NCI-H446 treated with DMSO at 0.1 percent for 48 hours (cell line): Measurements from ENCODE around the gene JMJD1C.
"Not testable (repeated sequence)": the region's sequence is repeated elsewhere in the genome, so short reads cannot be mapped to it uniquely, and the experiment has no call there.

ENCODE experiments used
- DNase-seq: peaks from one replicate; lab custom pipeline; 2025; lab: John Stamatoyannopoulos, UW

The JMJD1C gene

GRCh38 chr10:63169624-63170023 lies 296.2 kb downstream of the JMJD1C start:
- DNase-seq, result no peak

- DNase-seq, result no peak
Observed at GRCh38 chr10:63168821-63169462, 296.8 kb downstream of the JMJD1C start.

GRCh38 chr10:63166742-63167258 lies 299.0 kb downstream of the JMJD1C start:
- DNase-seq, result peak; percentile 54

- no peak for DNase-seq
Observed at GRCh38 chr10:63165249-63165648, 300.5 kb downstream of the JMJD1C start.

GRCh38 chr10:63164166-63164623 lies 301.6 kb downstream of the JMJD1C start:
- no peak for DNase-seq

GRCh38 chr10:63161592-63161991 lies 304.2 kb downstream of the JMJD1C start:
- DNase-seq, result no peak

GRCh38 chr10:63157845-63158624 lies 307.7 kb downstream of the JMJD1C start:
- peak; percentile 56 for DNase-seq

- DNase-seq, result no peak
Observed at GRCh38 chr10:63156236-63156635, 309.5 kb downstream of the JMJD1C start.

- DNase-seq, result no peak
Observed at GRCh38 chr10:63155388-63156020, 310.3 kb downstream of the JMJD1C start.

GRCh38 chr10:63154546-63155387 lies 311.0 kb downstream of the JMJD1C start:
- no peak for DNase-seq

GRCh38 chr10:63153868-63154545 lies 311.8 kb downstream of the JMJD1C start:
- DNase-seq, result not testable (repeated sequence)

GRCh38 chr10:63150745-63151144 lies 315.0 kb downstream of the JMJD1C start:
- no peak for DNase-seq

GRCh38 chr10:63146503-63146902 lies 319.3 kb downstream of the JMJD1C start:
- no peak for DNase-seq

GRCh38 chr10:63145782-63146181 lies 320.0 kb downstream of the JMJD1C start:
- DNase-seq, result no peak

- DNase-seq, result no peak
Observed at GRCh38 chr10:63143987-63144386, 321.8 kb downstream of the JMJD1C start.

- no peak for DNase-seq
Observed at GRCh38 chr10:63142136-63142535, 323.6 kb downstream of the JMJD1C start.

- no peak for DNase-seq
Observed at GRCh38 chr10:63140077-63140476, 325.7 kb downstream of the JMJD1C start.

GRCh38 chr10:63137306-63137705 lies 328.5 kb downstream of the JMJD1C start:
- DNase-seq, result no peak

GRCh38 chr10:63133821-63134557 lies 331.8 kb downstream of the JMJD1C start:
- DNase-seq, result no peak

- peak; percentile 88 for DNase-seq
Observed at GRCh38 chr10:63133056-63133820, 332.5 kb downstream of the JMJD1C start, which contains the start of gene NRBF2. TSS of gene NRBF2 (plus strand) at chr10:63133328. CDS start at chr10:63133471, 143 bp downstream.
